Stimulated activated CD8-positive, alpha-beta memory T cell treated with anti-CD3 and anti-CD28 coated beads, Interleukin-2, amount 100 ng/mL, for 48 hours (primary cell): ENCODE results near the gene STN1.

ENCODE experiments used
- DNase-seq, 2 donors: peaks; one replicate each; pipeline ENCODE4 v3.0.0-alpha.2; 2020; ENCODE audit warnings: low read depth in 2 of 2

STN1 gene

GRCh38 chr10:103929381-103929921, 11.5 kb upstream of the STN1 start:
- DNase-seq = no peak

GRCh38 chr10:103928784-103929183, 10.8 kb upstream of the STN1 start:
- no peak for DNase-seq

- no peak for DNase-seq
Observed at GRCh38 chr10:103926722-103927319, 8.8 kb upstream of the STN1 start.

DNA sequence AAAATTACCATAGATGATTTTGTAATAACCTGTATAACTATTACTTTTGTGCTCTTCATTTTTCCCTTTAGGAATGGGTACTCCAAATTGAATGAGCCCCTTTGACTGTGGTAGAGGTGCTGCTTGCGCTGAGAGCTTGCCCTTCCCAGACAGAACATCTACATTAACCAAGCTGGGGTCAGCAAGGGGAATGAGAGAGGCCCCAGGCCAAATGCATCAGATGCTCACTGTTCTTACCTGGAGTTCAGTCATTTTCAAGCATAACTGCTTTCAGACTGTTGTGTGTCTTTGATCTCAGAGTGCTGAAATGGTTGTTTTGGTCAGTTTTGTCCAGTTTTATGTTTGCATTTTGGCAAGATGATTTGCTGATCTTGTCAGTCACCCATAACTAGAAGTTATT, 7.6 kb upstream of the STN1 start:
- DNase-seq = no peak

GRCh38 chr10:103923502-103923901, 5.5 kb upstream of the STN1 start:
- no peak for DNase-seq

DNA sequence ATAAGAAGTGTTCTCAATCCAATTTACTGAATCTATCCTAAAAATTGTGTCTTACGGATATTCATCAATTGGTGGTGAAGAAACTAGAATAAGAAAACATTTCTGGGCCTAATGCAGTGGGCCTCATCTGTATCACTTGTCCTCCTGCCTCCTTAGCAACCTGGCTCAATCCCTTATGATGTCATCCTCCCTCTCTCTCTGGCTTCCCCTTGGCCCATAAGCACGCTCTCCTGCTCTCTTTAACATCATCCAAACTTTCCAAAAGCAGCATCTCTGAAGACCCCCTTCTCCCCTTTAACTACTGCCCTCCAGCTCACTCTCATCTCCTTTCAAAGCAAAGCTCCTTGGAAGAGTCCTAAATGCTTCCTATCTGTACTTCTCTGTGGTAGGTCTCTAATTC, 4.7 kb upstream of the STN1 start:
- DNase-seq = no peak

DNA sequence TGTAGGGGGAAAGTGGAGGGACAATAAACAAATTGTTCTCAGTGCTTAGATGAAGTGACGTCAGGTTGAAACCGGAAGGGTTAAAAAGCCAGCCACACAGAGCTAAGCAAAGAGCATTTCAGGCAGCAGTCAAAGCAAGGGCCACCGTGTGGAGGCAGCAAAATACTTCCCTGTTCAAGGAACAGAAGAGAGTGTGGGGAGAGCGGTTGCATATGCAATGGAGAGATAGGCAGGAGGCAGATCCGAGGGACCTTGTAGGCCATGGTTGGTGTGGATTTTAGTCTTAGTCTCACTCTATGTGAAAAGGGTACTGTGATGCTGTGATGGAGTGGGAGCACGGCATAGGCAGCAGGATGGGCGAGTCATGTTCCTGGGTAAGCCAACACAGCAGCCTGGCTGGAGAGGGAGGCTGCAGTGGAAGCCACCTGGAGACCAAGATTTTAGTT, 3.8 kb upstream of the STN1 start:
- no peak for DNase-seq

GRCh38 chr10:103921248-103921647, 3.3 kb upstream of the STN1 start:
- no peak for DNase-seq

DNA sequence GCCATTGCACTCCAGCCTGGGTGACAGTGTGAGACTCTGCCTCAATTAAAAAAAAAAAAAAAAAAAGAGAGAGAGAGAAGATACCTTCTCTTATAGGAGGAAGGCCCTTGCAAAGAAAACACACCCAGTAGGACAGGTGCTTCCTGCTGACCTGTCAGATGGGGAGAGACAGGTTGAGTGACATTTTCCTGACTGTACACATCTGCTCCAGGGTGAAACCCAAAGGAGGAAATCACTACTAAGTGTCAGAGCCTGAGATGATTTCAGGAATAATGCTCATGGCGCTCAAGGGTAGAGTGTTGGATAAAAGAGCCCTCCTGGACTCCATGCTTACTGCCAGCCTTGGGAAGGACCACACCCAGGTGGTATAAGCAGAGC, 1.7 kb upstream of the STN1 start:
- DNase-seq = no peak

DNA sequence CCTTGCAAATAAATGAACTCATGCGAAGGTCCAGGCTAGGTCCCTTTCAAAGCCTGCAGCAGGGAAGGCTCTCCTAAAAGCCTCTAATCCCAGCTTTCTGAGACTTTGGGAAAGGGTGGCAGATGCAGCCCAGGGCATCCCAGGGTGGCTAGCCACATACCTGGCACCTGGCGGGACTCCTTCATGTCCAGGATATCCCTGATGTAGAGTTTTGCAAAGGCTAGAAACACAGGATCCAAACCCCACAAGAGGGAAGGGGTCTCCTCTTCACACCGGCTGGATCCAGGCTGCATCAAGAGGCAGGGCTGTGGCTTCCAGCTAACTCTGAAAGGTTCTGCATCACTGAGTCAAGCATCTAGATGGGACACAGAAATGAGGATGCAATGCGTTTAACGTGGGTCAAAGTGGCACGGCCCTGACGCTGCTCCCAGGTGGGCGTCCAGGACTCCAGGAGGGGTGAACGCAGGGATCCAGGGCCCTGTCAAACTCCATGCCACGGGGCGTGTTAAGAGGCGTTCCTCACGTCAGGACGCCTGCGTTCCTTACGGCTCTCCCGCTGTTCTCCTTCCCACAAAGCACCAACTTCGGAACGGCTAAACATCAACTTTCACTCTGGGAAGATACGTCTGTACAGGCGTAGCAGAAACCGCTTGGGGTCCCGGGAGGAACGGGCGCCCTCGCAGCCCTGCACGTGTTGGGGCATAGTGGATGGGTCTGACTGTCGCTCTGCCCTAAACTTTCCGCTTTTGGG, 507 bp downstream of the STN1 start:
- no peak for DNase-seq

GRCh38 chr10:103916876-103917275, 1.1 kb downstream of the STN1 start:
- DNase-seq = no peak

GRCh38 chr10:103916254-103916653, 1.7 kb downstream of the STN1 start:
- DNase-seq = no peak

DNA sequence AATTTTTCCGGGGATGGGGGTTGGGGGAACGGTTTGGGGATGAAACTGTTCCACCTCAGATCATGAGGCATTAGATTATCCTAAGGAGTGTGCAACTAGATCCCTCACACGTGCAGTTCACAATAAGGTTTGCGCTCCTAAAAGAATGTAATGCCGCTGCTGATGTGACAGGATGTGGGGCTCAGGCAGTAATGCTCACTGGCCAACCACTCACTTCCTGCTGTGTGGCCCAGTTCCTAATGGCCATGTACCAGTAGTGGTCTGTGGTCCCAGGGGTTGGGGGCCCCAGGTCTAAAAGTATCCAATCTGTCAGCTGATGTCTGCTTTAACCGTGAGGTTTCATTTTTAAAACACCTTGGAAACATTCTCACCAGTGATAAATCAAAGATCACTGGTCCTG, 2.2 kb downstream of the STN1 start:
- DNase-seq = peak in 1 of 2 donors; percentile 17

DNA sequence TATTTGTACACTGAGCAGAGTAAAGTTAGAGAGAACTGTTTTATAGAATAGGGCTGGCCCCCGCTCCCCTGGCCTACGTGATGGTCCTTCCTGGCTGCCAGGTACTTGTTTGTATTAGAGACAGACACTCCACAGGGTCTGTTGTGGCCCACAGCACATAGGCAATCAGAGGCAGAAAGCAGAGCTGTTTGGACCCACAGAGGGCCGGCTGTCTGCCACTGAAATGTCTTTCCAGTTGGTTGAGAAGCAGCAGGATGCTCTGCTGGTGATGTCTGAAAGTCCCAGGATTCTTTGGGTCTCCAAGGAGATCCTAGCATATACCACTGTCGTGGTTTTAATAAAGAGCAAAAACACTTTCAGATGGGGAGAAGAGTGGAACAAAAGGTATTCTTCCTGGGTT, 5.2 kb downstream of the STN1 start:
- no peak for DNase-seq

- DNase-seq = no peak
Observed at GRCh38 chr10:103911021-103911459, 6.9 kb downstream of the STN1 start.

- no peak for DNase-seq
Observed at GRCh38 chr10:103910442-103911012, 7.5 kb downstream of the STN1 start.

DNA sequence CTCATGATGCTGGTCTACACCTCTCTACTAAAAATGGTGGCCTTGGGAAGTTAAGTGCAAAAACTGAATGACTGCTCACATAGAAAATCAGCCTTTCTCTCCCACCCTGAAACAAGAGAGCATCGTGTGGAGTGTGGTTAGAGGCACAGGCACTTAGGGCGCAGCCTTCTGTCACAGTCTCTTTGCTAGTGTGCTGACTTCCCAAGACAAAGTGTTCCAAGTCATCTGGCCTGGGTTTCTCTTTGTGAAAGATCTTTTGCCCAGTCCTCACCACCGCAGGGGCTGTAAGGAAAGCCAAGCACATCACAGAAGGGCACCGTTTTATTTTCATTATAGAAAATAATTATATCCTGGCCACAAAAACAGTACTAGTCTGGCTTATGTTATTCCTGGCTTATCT, 12.5 kb downstream of the STN1 start:
- DNase-seq = no peak

- no peak for DNase-seq
Observed at GRCh38 chr10:103901299-103901698, 16.7 kb downstream of the STN1 start.

GRCh38 chr10:103899312-103899711, 18.7 kb downstream of the STN1 start:
- no peak for DNase-seq

- no peak for DNase-seq
Observed at GRCh38 chr10:103897241-103897774, 20.7 kb downstream of the STN1 start.

- DNase-seq = no peak
Observed at GRCh38 chr10:103896225-103896624, 21.8 kb downstream of the STN1 start.

GRCh38 chr10:103895411-103896186, 22.4 kb downstream of the STN1 start:
- no peak for DNase-seq
